ENCODE data around the gene KIF5C.

DNA sequence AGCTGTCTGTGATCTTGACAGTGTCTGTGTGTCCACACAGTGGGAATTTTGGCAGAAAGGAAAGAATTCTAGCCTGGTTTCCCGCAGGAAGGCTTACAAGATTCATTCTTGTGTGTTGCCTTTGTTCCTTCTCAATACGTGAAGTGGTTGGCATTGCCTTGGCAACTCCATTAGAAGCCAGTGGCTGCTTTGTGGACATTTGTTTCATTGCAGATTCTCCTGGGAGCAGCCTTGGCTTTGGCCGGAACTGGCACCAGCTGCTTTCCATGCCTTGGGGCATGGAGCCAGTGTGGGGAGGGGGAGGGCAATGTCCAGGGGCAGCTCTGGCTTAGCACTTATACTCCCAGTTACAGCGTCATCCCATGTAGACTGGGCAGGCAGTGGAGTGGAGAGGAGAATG lies 39.4 kb downstream of the KIF5C start:
- TF ChIP-seq CTCF (IDR thresholded peaks at IDR 0.05), result no peak
- TF ChIP-seq POLR2A (IDR thresholded peaks at IDR 0.05), result no peak
